HG03342 (cell line): ENCODE results near the gene LYPD3.
"Not testable (repeated sequence)": the region's sequence is repeated elsewhere in the genome, so short reads cannot be mapped to it uniquely, and the experiment has no call there.

Source experiments
- ATAC-seq: cut with Tn5 transposase; IDR thresholded peaks from one replicate; pipeline ENCODE4 v1.9.1; 2021; ENCODE audit warnings: mild to moderate bottlenecking, moderate library complexity; ENCODE audit not compliant: unreplicated experiment

The LYPD3 gene

DNA sequence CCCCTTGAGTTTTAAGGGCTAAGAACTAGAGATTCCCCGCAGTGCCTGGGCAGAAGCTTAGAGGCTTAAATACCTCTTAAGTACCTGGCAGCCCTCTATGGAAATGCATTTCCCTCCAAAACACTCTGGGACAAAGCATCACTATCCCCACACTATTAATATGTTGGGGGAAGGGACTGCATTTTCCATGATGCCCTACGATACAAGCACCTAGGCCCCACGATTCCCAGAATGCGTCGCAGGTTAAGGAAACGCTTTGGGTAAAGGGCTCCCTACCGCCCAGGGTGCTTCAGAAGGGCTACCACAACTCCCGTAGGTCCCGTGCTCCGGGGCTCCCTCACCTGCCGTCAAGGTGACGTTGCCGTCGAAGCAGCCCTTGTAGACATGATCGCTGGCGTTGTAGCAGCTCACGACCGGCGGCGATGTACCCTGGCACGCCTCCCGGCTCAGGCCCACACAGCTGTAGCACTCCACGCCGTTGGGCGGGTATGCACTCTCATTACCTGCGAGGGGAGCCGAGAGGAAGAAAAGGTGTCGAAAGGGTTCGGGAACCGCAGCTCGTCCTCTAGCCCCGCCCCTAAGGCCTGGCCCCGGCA lies 2.5 kb downstream of the LYPD3 start:
- no peak for ATAC-seq

- ATAC-seq = no peak
These were observed 3.0 kb downstream of the LYPD3 start for GRCh38 chr19:43462383-43462782.

DNA sequence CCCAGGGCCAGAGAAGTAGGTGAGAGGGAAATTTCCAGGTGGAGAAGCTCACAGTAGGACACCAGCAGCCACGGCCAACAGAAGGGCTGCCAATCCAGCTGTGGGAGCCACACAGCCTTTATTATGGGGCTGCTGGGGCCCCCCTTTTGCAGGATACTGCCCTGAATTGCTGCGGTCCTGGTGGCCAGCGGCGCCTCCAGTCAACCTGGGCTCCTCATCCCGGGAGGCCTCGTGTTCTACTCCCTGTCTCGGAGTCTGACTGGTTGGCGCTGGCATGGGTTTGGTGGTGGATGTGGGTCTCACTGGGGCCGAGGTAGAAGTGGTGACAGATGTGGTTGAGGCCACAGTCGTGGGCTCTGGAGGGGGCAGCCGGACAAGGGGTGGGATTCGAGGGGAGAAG lies 4.1 kb downstream of the LYPD3 start:
- no peak for ATAC-seq

- no peak for ATAC-seq
These were observed 4.9 kb downstream of the LYPD3 start for GRCh38 chr19:43460362-43461016.

GRCh38 chr19:43457809-43458208 lies 7.6 kb downstream of the LYPD3 start:
- no peak for ATAC-seq

DNA sequence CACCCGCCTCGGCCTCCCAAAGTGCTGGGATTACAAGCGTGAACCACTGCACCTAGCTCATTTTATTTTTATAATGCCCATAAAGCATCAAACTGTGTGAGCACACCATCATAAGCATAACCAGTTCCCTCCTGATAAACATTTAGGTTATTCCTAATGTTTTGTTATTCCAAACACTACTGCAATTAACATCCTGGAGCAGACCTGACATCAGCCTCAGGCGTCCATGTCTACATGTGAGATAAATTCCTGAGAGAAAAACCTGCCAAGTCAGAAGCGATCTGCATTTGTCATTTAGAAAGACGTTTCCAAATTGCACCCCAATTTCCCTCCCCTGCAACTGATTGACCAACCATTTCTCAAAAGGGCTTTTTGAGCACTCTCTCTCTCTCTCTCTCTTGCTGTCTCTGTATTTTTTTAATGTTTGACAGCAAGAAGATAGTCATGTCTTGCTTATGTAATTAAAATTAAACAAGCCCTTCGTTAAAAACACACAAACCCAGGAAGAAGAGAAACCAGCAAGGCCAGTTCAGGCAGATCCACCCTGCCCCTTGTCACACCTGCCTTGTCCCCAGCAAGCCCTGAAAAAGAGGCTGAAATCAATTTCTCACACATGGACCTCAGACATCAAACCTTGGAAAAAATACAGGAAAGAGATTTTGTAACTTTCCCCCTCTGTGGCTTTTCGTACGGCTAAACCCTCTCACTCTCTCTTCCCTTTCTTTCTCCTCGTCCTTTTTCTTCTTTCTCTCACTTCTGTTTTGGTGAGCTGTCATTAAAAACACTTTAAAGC lies 9.9 kb downstream of the LYPD3 start:
- ATAC-seq = no peak

DNA sequence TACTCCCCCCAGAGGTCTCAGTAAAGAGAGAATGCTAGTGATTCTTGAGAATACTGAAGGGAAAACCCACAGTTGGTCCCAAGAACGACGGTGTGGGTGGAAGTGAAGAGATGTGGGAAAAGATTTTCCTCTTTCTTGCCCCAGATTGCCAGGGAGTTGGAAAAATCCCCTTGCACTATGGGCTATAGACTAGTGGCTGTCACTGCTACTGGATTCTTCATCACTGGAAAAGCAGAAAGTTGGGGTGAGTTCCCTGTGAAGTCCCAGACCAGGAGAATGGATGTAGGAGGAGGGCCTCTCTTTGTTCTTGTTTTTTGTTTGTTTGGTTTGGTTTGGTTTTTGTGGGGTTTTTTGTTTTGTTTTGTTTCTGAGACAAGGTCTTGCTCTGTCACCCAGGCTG lies 11.4 kb downstream of the LYPD3 start:
- no peak for ATAC-seq

GRCh38 chr19:43452582-43452981 lies 12.8 kb downstream of the LYPD3 start:
- ATAC-seq = no peak

- no peak for ATAC-seq
These were observed 14.8 kb downstream of the LYPD3 start for GRCh38 chr19:43450545-43450997.

DNA sequence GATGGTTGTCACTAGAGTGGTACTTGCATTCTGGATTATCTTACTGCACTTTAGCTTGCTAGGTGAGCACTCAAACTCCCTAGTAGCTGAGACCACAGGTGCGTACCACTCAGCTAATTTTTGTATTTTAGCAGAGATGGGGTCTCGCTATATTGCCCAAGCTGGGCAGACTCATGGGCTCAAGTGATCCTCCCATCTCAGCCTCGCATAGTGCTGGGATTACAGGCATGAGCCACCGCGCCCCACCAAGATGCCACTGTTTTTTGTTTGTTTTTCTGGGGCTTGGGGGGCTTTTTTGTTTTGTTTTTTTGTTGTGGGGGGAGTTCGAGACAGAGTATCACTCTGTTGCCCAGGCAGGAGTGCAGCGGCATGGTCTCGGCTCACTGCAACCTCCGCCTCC lies 17.8 kb downstream of the LYPD3 start:
- no peak for ATAC-seq

DNA sequence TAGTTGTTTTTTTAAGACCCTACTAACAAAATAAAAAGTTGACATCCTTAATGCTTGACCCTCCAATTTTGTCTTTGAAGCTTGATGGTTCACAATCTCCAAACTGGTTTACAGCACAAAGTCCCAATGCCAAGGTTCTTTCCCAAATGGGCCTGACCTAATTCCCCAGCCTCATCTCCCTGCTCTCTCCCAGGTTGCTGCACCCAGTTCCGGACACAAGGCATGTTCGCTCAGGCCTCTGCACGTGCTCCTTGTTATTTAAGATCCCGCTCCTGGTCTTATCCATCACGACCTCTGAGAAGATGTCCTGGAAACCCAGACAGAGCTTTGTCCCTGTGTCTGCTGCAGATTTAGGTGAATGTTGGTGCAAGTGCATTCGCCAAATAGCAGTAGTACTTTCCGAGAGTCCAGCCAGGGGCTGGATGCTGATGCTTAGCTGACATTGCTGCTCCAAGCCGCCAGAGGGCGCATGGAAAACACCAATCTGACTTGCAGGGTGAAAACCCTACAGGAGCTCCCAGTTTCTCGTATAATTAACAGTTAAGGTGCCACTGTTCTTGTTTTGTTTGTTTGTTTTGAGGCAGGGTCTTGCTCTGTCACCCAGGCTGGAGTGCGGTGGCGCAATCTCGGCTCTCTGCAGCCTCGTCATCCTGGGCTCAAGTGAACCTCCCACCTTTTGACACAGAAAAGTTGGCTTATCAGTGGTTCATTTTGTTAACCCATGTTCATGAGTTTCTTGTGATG lies 18.5 kb downstream of the LYPD3 start:
- no peak for ATAC-seq

DNA sequence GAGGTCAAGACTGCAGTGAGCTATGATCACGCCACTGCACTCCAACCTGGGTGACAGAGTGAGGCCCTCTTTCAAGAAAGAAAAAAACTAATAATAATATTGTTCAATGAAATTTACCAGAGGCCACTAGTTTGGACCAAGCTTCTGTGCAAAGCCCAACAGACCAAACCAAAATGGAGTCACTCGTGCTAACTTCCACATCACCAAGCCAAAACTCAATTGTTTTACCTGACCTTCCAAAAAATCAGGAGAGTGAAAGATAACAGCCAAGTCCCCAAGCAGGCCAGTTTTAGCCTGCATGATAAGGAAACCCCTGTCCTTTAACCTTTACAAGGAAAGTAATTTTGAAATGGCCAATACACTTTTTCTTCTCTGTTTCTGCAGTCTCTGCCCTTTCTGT lies 20.0 kb downstream of the LYPD3 start:
- no peak for ATAC-seq

DNA sequence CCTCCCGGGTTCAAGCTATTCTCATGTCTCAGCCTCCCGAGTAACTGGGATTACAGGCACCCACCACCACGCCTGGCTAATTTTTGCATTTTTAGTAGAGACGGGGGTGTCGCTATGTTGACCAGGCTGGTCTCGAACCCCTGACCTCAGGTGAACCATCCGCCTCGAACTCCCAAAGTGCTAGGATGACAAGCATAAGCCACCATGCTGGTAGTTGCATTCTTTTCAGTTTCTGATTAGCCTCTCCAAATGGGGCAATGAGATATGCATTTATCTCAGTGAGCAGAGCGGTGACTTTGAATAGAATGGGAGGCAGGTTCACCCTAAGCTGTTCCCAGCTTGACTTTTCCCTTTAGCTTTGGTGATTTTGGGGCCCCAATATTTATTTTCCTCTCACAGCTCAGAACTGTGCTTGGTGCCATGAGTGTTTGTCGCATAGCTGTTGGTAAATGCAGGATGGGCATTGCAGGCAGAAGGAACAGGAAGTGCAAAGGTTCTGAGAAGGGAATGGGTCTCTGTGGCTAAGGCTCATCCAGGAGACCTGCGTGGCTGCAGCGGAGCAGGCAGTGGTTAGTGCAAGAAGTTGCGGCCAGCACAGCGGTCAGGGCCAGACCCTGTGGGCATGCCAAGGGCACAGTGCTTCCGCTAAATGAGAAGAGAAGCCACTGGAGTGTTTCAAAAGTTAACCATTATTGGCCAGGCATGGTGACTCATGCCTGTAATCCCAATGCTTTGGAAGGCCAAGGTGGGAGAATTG lies 20.7 kb downstream of the LYPD3 start:
- ATAC-seq = no peak

- not testable (repeated sequence) for ATAC-seq
These were observed 21.3 kb downstream of the LYPD3 start for GRCh38 chr19:43444091-43444490.

DNA sequence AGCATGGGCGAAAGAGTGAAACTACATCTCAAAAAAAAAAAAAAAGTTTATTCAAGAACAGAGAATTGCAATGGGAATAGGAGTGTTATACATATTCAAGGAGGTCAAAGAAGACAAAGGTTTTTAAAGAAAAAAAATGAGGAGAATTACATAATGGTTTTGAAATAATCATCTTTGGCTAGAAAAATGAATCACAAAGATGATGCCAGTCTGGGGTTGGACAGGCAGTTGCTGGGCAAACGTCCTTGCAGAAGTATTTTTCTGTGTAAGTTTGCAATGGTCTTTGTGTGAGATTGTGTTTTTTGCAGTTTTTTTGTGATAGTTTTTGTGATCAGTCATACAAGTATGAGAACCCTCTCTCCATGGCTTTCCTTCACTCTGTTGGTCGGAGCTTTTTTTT lies 23.7 kb downstream of the LYPD3 start:
- ATAC-seq = no peak

DNA sequence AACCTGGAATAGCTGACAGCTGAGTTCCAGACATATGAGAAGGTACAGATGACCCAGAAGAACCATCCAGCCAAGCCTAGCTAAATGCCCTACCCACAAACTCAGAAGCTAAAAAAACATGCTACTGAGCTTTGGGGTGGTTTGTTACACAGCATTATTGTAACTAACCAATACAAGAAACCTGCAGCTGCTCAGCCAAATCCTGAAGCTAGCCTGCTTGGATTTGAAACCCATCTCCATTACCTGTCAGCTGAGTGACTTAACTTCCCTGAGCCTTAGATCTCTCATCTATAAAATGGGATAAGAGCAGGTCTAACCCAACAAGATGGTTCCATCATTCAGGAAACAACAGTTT lies 25.7 kb downstream of the LYPD3 start:
- no peak for ATAC-seq

DNA sequence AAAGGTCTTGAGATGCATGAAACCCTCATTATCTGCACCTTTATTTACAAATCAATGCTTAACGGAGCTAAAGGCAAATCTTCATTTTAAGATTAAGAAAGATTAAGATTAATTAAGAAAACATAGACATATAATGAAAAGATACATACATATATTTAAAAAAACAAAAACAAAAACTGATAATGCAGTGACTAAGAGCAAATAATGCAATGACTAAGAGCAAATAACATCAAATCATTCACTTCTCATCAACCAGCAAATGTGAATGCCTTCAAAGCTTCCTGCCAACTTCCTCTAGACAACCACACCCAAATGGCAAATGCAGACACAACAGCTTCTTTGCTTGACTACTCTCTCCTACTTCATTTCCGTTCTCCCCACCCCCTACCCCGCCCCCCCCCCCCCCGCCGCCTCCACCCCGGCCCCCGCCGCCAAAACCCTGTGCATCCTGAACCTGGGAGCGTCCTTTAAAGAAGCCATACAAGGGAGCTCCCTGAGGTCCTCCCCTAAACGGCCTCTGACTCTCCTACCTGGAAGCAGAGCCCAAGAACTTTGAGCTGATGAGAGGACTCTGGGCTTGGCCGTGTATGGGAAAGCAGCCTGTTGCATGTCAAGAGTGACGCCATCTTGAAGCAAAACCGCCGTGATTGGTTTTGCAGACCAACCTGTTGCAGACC lies 26.2 kb downstream of the LYPD3 start:
- no peak for ATAC-seq

DNA sequence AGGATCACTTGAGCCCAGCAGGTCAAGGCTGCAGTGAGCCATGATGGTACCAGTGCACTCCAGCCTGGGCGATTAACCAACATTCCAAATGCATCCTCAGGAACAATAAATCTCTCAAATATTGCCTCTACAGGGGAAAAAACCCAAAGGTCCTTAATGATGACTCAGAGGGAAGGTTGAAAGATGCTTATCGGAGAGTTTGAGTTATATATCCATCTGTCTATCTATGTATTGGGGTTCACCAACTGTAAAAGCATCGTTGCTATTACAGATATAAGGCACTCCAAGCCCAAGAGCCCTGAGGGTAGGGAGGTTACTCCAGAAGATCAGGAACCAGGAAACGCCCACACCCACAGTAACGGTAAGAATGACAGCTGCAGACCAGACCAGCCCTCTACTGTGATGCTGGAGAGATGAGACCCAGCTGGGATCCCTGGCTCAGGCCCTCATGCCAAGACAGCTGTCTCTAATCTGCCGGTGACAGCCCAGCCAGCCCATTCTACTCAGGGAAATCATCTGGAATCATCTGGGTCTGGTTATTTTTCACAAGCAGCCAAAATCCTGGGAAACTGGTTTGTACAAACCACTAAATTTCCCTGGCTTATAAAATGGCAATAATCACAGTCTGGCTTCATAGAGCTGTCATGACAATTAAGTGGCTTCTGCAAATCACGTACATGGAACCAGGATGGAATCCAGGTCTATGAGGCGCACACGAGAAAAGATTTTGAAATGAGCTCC lies 26.9 kb downstream of the LYPD3 start:
- ATAC-seq = no peak

DNA sequence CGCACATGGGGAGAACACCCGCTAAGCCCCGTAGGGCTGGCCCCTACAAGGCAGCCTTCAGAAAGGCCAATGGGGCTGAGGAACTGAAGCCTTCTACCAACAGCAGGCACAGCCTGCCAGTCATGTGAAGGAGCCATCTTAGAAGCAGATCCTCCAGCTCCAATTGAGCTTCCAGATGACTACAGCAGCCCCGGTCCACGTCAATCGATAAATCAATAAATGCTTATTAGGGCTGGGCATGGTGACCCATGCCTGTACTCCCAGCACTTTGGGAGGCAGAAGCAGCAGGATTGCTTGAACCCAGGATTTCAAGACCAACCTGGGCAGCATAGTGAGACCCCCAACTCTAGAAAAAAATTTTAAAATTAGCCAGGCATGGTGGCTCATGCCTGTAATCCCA lies 27.7 kb downstream of the LYPD3 start:
- ATAC-seq = no peak

DNA sequence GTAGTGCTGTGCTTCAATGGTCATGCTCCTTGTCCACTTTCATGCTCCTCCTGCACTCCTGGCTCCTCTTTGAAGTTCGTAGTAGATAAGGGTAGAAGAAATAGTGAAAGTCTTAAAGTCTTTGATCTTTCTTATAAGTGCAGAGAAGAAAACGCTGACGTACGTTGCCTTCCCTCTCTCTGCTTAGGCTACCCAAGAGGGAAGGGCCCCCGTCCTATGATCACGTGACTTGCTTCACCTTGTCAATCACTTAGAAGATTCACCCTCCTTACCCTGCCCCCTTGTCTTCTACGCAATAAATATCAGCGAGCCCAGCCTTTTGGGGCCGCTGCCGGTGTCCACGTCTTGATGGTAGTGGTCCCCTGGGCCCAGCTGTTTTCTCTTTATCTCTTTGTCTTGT lies 28.1 kb downstream of the LYPD3 start:
- ATAC-seq = not testable (repeated sequence)
